HCT116 (cell line): ENCODE measurements around the gene WDR70. TPM values are rescaled to one million over a fixed set of nuclear protein-coding genes. Genes with fewer than 3 reads are reported as not detected.

Source experiments
- ATAC-seq: fragments of 200-7000 bp; cut with Tn5 transposase; 2 replicates; pipeline ENCODE4 v1.9.1; 2020; ENCODE audit warnings: mild to moderate bottlenecking, moderate library complexity
- BruUV-seq: library from RNA; stranded (reverse); fragments of 400-500 nt; replicated peaks from 2 replicates; lab custom pipeline; 2021; lab: Mats Ljungman, UMichigan
- CTCF ChIA-PET: fragments of 300-600 bp; sonication (Branson Sonifier 250); formaldehyde crosslinking; loops from one replicate; lab custom pipeline; 2021; ENCODE audit warnings: antibody characterized with exemption; lab: Charles Lee
- POLR2A ChIA-PET: fragments of 300-600, 350-600 bp; sonication (Branson Sonifier 250); formaldehyde crosslinking; loops from one replicate; lab custom pipeline; 2021; ENCODE audit warnings: antibody characterized with exemption; lab: Charles Lee
- RAD21 ChIA-PET, 2 experiments: fragments of 300-600 bp; sonication (Branson Sonifier 250); formaldehyde crosslinking; loops; one replicate each; lab custom pipeline; 2023; ENCODE audit warnings: low total read pairs in 2 of 2; ENCODE audit not compliant: uncharacterized antibody in 2 of 2, unreplicated experiment in 2 of 2, low non-redundant PET in 1 of 2; lab: Charles Lee
- DNase-seq: peaks from one replicate; pipeline ENCODE4 v3.0.0-alpha.2; 2010; ENCODE audit warnings: low read depth, low spot score
- H2AFZ ChIP-seq: fragments of 200-600 bp; shearing (Covaris generic), sonication (generic); 2 replicates; pipeline ENCODE4 v1.6.1; 2017; ENCODE audit warnings: low read depth, mixed run types, mixed read lengths, antibody characterized with exemption, low read length; ENCODE audit not compliant: poor library complexity, severe bottlenecking
- H3K27ac ChIP-seq: 2 replicates; pipeline ENCODE4 v1.5.1; 2012; ENCODE audit warnings: low read depth, low read length
- H3K27me3 ChIP-seq: fragments of 200-600 bp; sonication (generic); 2 replicates; pipeline ENCODE4 v1.6.1; 2016; ENCODE audit warnings: mixed run types, low read length, mixed read lengths; ENCODE audit not compliant: insufficient read depth
- H3K36me3 ChIP-seq, 2 experiments: fragments of 200-500 bp in 1 of 2; fragments of 200-600 bp in 1 of 2; sonication (Bioruptor generic) in 1 of 2; sonication (generic) in 1 of 2; 2 replicates each; pipeline versions ENCODE4 v1.5.1 to v1.6.1; 2014 to 2016; ENCODE audit warnings: low read length in 2 of 2, inconsistent platforms in 1 of 2, mixed read lengths in 1 of 2, mixed run types in 1 of 2; ENCODE audit not compliant: insufficient read depth in 2 of 2, control insufficient read depth in 1 of 2
- H3K4me1 ChIP-seq, 2 experiments: fragments of 200-600 bp in 1 of 2; sonication (generic) in 1 of 2; 2 replicates each; pipeline versions ENCODE4 v1.5.1 to v1.6.1; 2012 to 2017; ENCODE audit warnings: low read length in 2 of 2, inconsistent platforms in 1 of 2, mild to moderate bottlenecking in 1 of 2, mixed read lengths in 1 of 2, mixed run types in 1 of 2, moderate library complexity in 1 of 2; ENCODE audit not compliant: insufficient read depth in 2 of 2, control insufficient read depth in 1 of 2
- H3K4me2 ChIP-seq: fragments of 200-600 bp; sonication (generic); 2 replicates; pipeline ENCODE4 v1.6.1; 2017; ENCODE audit warnings: mixed run types, low read length, mixed read lengths
- H3K4me3 ChIP-seq, 2 experiments: fragments of 200-600 bp in 1 of 2; sonication (generic) in 1 of 2; replicated peaks in 1 of 2; 2 replicates each; pipeline ENCODE4 v1.5.1; 2011 to 2016; ENCODE audit warnings: low read length in 2 of 2, control low read depth in 1 of 2, low read depth in 1 of 2, mild to moderate bottlenecking in 1 of 2, mixed read lengths in 1 of 2, mixed run types in 1 of 2
- H3K79me2 ChIP-seq: fragments of 200-600 bp; sonication (generic); 2 replicates; pipeline ENCODE4 v1.6.1; 2017; ENCODE audit warnings: mild to moderate bottlenecking, mixed run types, low read length, moderate library complexity, mixed read lengths; ENCODE audit not compliant: insufficient read depth
- H3K9ac ChIP-seq: fragments of 200-600 bp; sonication (generic); 2 replicates; pipeline ENCODE4 v1.6.1; 2016; ENCODE audit warnings: low read length, mixed read lengths
- H3K9me2 ChIP-seq: fragments of 200-600 bp; sonication (generic), shearing (Covaris generic); 2 replicates; pipeline ENCODE4 v1.6.1; 2017; ENCODE audit warnings: mixed run types, mild to moderate bottlenecking, moderate library complexity; ENCODE audit not compliant: insufficient read depth
- H3K9me3 ChIP-seq, 2 experiments: fragments of 200-500 bp in 1 of 2; fragments of 200-600 bp in 1 of 2; sonication (Bioruptor generic) in 1 of 2; sonication (generic) in 1 of 2; 2 replicates each; pipeline ENCODE4 v1.6.1; 2014 to 2017; ENCODE audit warnings: low read length in 2 of 2, mixed read lengths in 2 of 2, inconsistent platforms in 1 of 2, low read depth in 1 of 2, mild to moderate bottlenecking in 1 of 2, mixed run types in 1 of 2, moderate library complexity in 1 of 2; ENCODE audit not compliant: control insufficient read depth in 1 of 2, insufficient read depth in 1 of 2
- H4K20me1 ChIP-seq: fragments of 200-600 bp; sonication (generic), shearing (Covaris generic); 2 replicates; pipeline ENCODE4 v1.6.1; 2017; ENCODE audit warnings: mixed run types, mild to moderate bottlenecking, moderate library complexity; ENCODE audit not compliant: insufficient read depth
- EGR1 ChIP-seq: IDR thresholded peaks from 2 replicates; pipeline ENCODE4 v1.6.1; 2012; ENCODE audit warnings: low read depth
- ELF1 ChIP-seq: IDR thresholded peaks from 2 replicates; pipeline ENCODE4 v1.6.1; 2012; ENCODE audit warnings: low read depth, borderline replicate concordance
- FOSL1 ChIP-seq: IDR thresholded peaks from 2 replicates; pipeline ENCODE4 v1.6.1; 2012; ENCODE audit warnings: low read depth
- POLR2A ChIP-seq: IDR thresholded peaks from 2 replicates; pipeline ENCODE4 v1.7.0; 2011; ENCODE audit warnings: borderline replicate concordance; ENCODE audit not compliant: insufficient read depth, insufficient read length; ENCODE audit errors: extremely low read depth
- SIN3A ChIP-seq: IDR thresholded peaks from 2 replicates; pipeline ENCODE4 v1.6.1; 2012; ENCODE audit warnings: low read depth
- SRF ChIP-seq: IDR thresholded peaks from 2 replicates; pipeline ENCODE4 v1.6.1; 2012; ENCODE audit warnings: low read depth
- YY1 ChIP-seq: IDR thresholded peaks from 2 replicates; pipeline ENCODE4 v1.6.1; 2011; ENCODE audit warnings: low read length, low read depth, moderate library complexity, mild to moderate bottlenecking; ENCODE audit not compliant: insufficient replicate concordance; ENCODE audit errors: extremely low read depth
- ZFX ChIP-seq: fragments of 450-650 bp; IDR thresholded peaks from 2 replicates; pipeline ENCODE4 v1.6.1; 2017
- intact Hi-C: fragments of 100-400 bp; cut with micrococcal nuclease; formaldehyde crosslinking; loops from 2 replicates; pipeline ENCODE4 v1.10.0; 2022
- total RNA-seq: library from RNA; stranded (reverse); gene quantifications from one replicate; pipeline ENCODE4 v1.2.1, GENCODE V29; 2021; ENCODE audit not compliant: unreplicated experiment
- TF ChIP-seq, protein P1 (sequence below): IDR thresholded peaks from 2 replicates; pipeline ENCODE4 v1.6.1; 2011; ENCODE audit warnings: mild to moderate bottlenecking, low read length, moderate library complexity; ENCODE audit not compliant: insufficient replicate concordance; ENCODE audit errors: extremely low read depth
- TF ChIP-seq, protein P2 (sequence below): IDR thresholded peaks from 2 replicates; pipeline ENCODE4 v1.6.1; 2012
- TF ChIP-seq, protein P3 (sequence below), 3 experiments: fragments of 200-600 bp in 1 of 3; sonication (generic) in 1 of 3; IDR thresholded peaks in 2 of 3; conservative IDR thresholded peaks in 1 of 3; 2 replicates each; pipeline ENCODE4 v1.5.1; 2012 to 2017; ENCODE audit warnings: low read depth in 2 of 3, low read length in 2 of 3, antibody characterized with exemption in 1 of 3, borderline replicate concordance in 1 of 3, control low read depth in 1 of 3, mild to moderate bottlenecking in 1 of 3, mixed read lengths in 1 of 3, mixed run types in 1 of 3, moderate library complexity in 1 of 3; ENCODE audit not compliant: insufficient read depth in 1 of 3
- TF ChIP-seq, protein P4 (sequence below): IDR thresholded peaks from 2 replicates; pipeline ENCODE4 v1.6.1; 2012

The WDR70 gene
- total RNA-seq, 1 experiment from 2014 or later = 31.1 TPM

DNA sequence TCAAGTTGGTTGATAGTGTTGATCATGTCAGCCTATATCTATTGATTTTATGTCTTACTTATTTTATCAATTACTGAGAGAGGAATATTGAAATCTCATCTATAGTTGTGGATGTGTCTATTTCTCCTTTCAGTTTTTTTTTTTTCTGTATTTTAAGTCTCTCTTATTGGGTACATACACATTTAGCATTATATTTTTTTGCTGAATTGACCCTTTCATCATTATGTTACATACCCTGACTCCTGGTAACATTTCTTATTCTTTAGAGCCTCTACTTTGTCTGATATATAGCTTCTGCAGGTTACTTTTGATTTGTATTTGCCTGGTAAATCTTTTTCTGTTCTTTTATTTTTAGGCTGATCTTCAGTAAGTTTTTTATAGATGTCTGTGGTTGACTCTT, 281.2 kb downstream of the WDR70 start:
- BruUV-seq = no TSS peak
- TF ChIP-seq SIN3A (no peak), YY1 (no peak), ELF1 (no peak), ZFX (no peak), FOSL1 (no peak), SRF (no peak), EGR1 (no peak), POLR2A (no peak)
- TF ChIP-seq, protein P1, sequence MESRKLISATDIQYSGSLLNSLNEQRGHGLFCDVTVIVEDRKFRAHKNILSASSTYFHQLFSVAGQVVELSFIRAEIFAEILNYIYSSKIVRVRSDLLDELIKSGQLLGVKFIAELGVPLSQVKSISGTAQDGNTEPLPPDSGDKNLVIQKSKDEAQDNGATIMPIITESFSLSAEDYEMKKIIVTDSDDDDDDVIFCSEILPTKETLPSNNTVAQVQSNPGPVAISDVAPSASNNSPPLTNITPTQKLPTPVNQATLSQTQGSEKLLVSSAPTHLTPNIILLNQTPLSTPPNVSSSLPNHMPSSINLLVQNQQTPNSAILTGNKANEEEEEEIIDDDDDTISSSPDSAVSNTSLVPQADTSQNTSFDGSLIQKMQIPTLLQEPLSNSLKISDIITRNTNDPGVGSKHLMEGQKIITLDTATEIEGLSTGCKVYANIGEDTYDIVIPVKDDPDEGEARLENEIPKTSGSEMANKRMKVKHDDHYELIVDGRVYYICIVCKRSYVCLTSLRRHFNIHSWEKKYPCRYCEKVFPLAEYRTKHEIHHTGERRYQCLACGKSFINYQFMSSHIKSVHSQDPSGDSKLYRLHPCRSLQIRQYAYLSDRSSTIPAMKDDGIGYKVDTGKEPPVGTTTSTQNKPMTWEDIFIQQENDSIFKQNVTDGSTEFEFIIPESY = no peak
- TF ChIP-seq, protein P2, sequence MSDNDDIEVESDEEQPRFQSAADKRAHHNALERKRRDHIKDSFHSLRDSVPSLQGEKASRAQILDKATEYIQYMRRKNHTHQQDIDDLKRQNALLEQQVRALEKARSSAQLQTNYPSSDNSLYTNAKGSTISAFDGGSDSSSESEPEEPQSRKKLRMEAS = no peak
- TF ChIP-seq, protein P3, sequence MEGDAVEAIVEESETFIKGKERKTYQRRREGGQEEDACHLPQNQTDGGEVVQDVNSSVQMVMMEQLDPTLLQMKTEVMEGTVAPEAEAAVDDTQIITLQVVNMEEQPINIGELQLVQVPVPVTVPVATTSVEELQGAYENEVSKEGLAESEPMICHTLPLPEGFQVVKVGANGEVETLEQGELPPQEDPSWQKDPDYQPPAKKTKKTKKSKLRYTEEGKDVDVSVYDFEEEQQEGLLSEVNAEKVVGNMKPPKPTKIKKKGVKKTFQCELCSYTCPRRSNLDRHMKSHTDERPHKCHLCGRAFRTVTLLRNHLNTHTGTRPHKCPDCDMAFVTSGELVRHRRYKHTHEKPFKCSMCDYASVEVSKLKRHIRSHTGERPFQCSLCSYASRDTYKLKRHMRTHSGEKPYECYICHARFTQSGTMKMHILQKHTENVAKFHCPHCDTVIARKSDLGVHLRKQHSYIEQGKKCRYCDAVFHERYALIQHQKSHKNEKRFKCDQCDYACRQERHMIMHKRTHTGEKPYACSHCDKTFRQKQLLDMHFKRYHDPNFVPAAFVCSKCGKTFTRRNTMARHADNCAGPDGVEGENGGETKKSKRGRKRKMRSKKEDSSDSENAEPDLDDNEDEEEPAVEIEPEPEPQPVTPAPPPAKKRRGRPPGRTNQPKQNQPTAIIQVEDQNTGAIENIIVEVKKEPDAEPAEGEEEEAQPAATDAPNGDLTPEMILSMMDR (IDR thresholded peaks at IDR 0.05 in 2 of 3, conservative IDR thresholded peaks at IDR 0.05 in 1 of 3; ENCODE audit: borderline replicate concordance in 1 of 3, insufficient read depth in 1 of 3, low read depth in 2 of 3, low read length in 2 of 3) = no peak
- TF ChIP-seq, protein P4, sequence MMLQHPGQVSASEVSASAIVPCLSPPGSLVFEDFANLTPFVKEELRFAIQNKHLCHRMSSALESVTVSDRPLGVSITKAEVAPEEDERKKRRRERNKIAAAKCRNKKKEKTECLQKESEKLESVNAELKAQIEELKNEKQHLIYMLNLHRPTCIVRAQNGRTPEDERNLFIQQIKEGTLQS = no peak
- peaks cover 6 to 17% of the 10 kb centered on the region in 2 experiments; a peak in 3 of 4 replicates for H3K4me1 ChIP-seq
- no peak overlapping the region for H3K4me2 ChIP-seq
- ChIA-PET POLR2A (no interaction called here), CTCF (no interaction called here), RAD21 (no interaction called here)
- H4K20me1 ChIP-seq = no peaks in the 10 kb centered on the region
- no peaks in the 10 kb centered on the region for H3K36me3 ChIP-seq
- H3K27ac ChIP-seq = no peak overlapping the region
- H3K9me2 ChIP-seq = no peaks in the 10 kb centered on the region
- no peaks in the 10 kb centered on the region for H3K79me2 ChIP-seq
- H2AFZ ChIP-seq = no peak overlapping the region
- ATAC-seq (no peak), DNase-seq (no peak)
- no peaks in the 10 kb centered on the region for H3K27me3 ChIP-seq
- no peak overlapping the region for H3K4me3 ChIP-seq
- H3K9ac ChIP-seq = no peak overlapping the region
- intact Hi-C loops = no loop called here
- H3K9me3 ChIP-seq = no peaks in the 10 kb centered on the region
